Left ventricle myocardium inferior (tissue), 1 donor: ENCODE data around the gene CEBPZ. TPM values are rescaled to one million over a fixed set of nuclear protein-coding genes. Genes with fewer than 3 reads are reported as not detected.

Experiments
- DNase-seq: peaks from one replicate; pipeline ENCODE4 v3.0.0-alpha.2; 2020
- H3K27ac ChIP-seq: fragments of 200-600 bp; replicated peaks from 2 replicates; pipeline ENCODE4 v1.8.0; 2021
- H3K27me3 ChIP-seq: fragments of 200-600 bp; 2 replicates; pipeline ENCODE4 v1.8.0; 2021; ENCODE audit warnings: low read depth
- H3K36me3 ChIP-seq: fragments of 200-600 bp; 2 replicates; pipeline ENCODE4 v1.8.0; 2021
- H3K4me1 ChIP-seq: fragments of 200-600 bp; 2 replicates; pipeline ENCODE4 v1.8.0; 2021
- H3K4me3 ChIP-seq: fragments of 200-600 bp; 2 replicates; pipeline ENCODE4 v1.8.0; 2021; ENCODE audit warnings: mild to moderate bottlenecking, moderate library complexity
- H3K9me3 ChIP-seq: fragments of 200-600 bp; replicated peaks from 2 replicates; pipeline ENCODE4 v1.8.0; 2021
- CTCF ChIP-seq: fragments of 200-600 bp; IDR thresholded peaks from 2 replicates; pipeline ENCODE4 v1.8.0; 2021; ENCODE audit warnings: antibody characterized with exemption, mild to moderate bottlenecking, borderline replicate concordance
- intact Hi-C: fragments of 100-400 bp; cut with micrococcal nuclease; formaldehyde crosslinking; loops from one replicate; pipeline ENCODE4 v1.11.0; 2022
- total RNA-seq: library from RNA; stranded (reverse); fragmentation: NEBNext Ultra II Directional; extraction: Animal tissue kit (Norgen Biotek cat#: 25700); gene quantifications from one replicate; pipeline ENCODE4 v1.2.1, GENCODE V29; 2021
- donor health status: DM: no; HTN: yes; CAD: no; lungs with severe emphysema.

CEBPZ gene
- total RNA-seq, 1 donor from 2014 or later = 25.3 TPM

GRCh38 chr2:37246205-37246604, 14.8 kb upstream of the CEBPZ start:
- intact Hi-C loops = no loop called here
- Histone ChIP-seq H3K27ac (no peak overlapping the region), H3K36me3 (peaks cover 88% of the 10 kb centered on the region), H3K27me3 (no peaks in the 10 kb centered on the region), H3K4me3 (no peak overlapping the region), H3K9me3 (no peaks in the 10 kb centered on the region), H3K4me1 (peaks cover 20% of the 10 kb centered on the region)
- TF ChIP-seq CTCF = no peak
- no peak for DNase-seq

- TF ChIP-seq CTCF = no peak
- Histone ChIP-seq H3K4me3 (no peak overlapping the region), H3K4me1 (peaks cover 20% of the 10 kb centered on the region), H3K9me3 (no peaks in the 10 kb centered on the region), H3K36me3 (peaks cover 82% of the 10 kb centered on the region), H3K27ac (no peak overlapping the region), H3K27me3 (no peaks in the 10 kb centered on the region)
- DNase-seq = no peak
- intact Hi-C loops = no loop called here
These were observed 13.4 kb upstream of the CEBPZ start for GRCh38 chr2:37244755-37245154.

DNA sequence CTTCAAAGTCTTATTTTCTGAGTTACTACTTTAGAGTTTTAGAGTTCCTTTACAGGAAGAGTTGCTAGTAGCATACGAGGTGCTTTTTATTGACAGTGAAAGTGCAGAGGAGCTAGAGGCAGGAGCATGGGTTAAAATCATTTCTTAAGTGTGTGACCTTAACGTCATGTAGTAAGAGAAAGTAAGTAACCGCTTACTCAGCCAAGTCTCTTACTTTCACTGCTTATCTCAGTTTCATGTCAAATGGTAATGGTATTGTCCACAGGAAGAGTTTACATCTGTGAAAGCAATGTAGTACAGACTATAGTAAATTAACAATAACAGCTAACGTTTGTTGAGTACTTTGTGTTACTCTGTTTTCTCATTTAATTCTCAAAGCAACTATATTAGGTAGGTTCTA, 12.6 kb upstream of the CEBPZ start:
- no peaks in the 10 kb centered on the region for H3K27me3 ChIP-seq
- peak overlapping the region; percentile 22 for H3K27ac ChIP-seq
- no peak for DNase-seq
- TF ChIP-seq CTCF = no peak
- H3K9me3 ChIP-seq = no peaks in the 10 kb centered on the region
- H3K36me3 ChIP-seq = peaks cover 85% of the 10 kb centered on the region
- intact Hi-C loops = no loop called here
- peaks cover 20% of the 10 kb centered on the region for H3K4me1 ChIP-seq
- H3K4me3 ChIP-seq = no peak overlapping the region

GRCh38 chr2:37243435-37243834, 12.0 kb upstream of the CEBPZ start:
- no peak for DNase-seq
- peaks cover 20% of the 10 kb centered on the region for H3K4me1 ChIP-seq

GRCh38 chr2:37232131-37232933, 936 bp upstream of the CEBPZ start:
- no peak for DNase-seq
- intact Hi-C loops = no loop called here

More at GRCh38 chr2:37243435-37243834, 12.0 kb upstream of the CEBPZ start:
- TF ChIP-seq CTCF = no peak
- peak overlapping the region; percentile 22 for H3K27ac ChIP-seq
- no peaks in the 10 kb centered on the region for H3K27me3 ChIP-seq
- H3K9me3 ChIP-seq = no peaks in the 10 kb centered on the region
- intact Hi-C loops = no loop called here
- H3K36me3 ChIP-seq = peaks cover 84% of the 10 kb centered on the region
- H3K4me3 ChIP-seq = no peak overlapping the region

More at GRCh38 chr2:37232131-37232933, 936 bp upstream of the CEBPZ start:
- Histone ChIP-seq H3K27ac (peak overlapping the region; percentile 94), H3K4me3 (peak overlapping the region; percentile 92), H3K9me3 (no peaks in the 10 kb centered on the region), H3K27me3 (no peaks in the 10 kb centered on the region), H3K4me1 (peaks cover 56% of the 10 kb centered on the region), H3K36me3 (peaks cover 17% of the 10 kb centered on the region)
- no peak for TF ChIP-seq CTCF
